RKO (cell line): ENCODE results near the gene LOXHD1.

ENCODE experiments used
- DNase-seq: peaks from one replicate; pipeline ENCODE4 v3.0.0-alpha.2; 2016; ENCODE audit warnings: low spot score

Gene LOXHD1

GRCh38 chr18:46657115-46657955, at the start of gene LOXHD1:
TSS of gene LOXHD1 (minus strand) at chr18:46657220. CDS start at chr18:46657033, 187 bp downstream.
- no peak for DNase-seq

- no peak for DNase-seq
Measured at GRCh38 chr18:46705521-46705920, 48.5 kb upstream of the LOXHD1 start.

GRCh38 chr18:46704816-46705215, 47.8 kb upstream of the LOXHD1 start:
- no peak for DNase-seq

GRCh38 chr18:46704189-46704588, 47.2 kb upstream of the LOXHD1 start:
- DNase-seq, result no peak

- no peak for DNase-seq
Measured at GRCh38 chr18:46702471-46702870, 45.5 kb upstream of the LOXHD1 start.

GRCh38 chr18:46700066-46700824, 43.2 kb upstream of the LOXHD1 start:
- no peak for DNase-seq

GRCh38 chr18:46696702-46697101, 39.7 kb upstream of the LOXHD1 start:
- no peak for DNase-seq

- DNase-seq, result no peak
Measured at GRCh38 chr18:46696268-46696667, 39.2 kb upstream of the LOXHD1 start.

- DNase-seq, result no peak
Measured at GRCh38 chr18:46693996-46694395, 37.0 kb upstream of the LOXHD1 start.

- no peak for DNase-seq
Measured at GRCh38 chr18:46688853-46689525, 32.0 kb upstream of the LOXHD1 start.

- DNase-seq, result no peak
Measured at GRCh38 chr18:46686186-46686585, 29.2 kb upstream of the LOXHD1 start.

- DNase-seq, result no peak
Measured at GRCh38 chr18:46683252-46683651, 26.2 kb upstream of the LOXHD1 start.

GRCh38 chr18:46680784-46681695, 24.0 kb upstream of the LOXHD1 start:
- no peak for DNase-seq

GRCh38 chr18:46679846-46680598, 23.0 kb upstream of the LOXHD1 start:
- DNase-seq, result no peak

GRCh38 chr18:46678785-46679399, 21.9 kb upstream of the LOXHD1 start:
- DNase-seq, result no peak

- no peak for DNase-seq
Measured at GRCh38 chr18:46678041-46678440, 21.0 kb upstream of the LOXHD1 start.

- peak; percentile 7 for DNase-seq
Measured at GRCh38 chr18:46677611-46678010, 20.6 kb upstream of the LOXHD1 start.

GRCh38 chr18:46676182-46676835, 19.3 kb upstream of the LOXHD1 start:
- DNase-seq, result no peak

- no peak for DNase-seq
Measured at GRCh38 chr18:46675112-46675511, 18.1 kb upstream of the LOXHD1 start.
